CD4-positive, alpha-beta T cell (primary cell): ENCODE measurements around the gene MCC. TPM values are rescaled to one million over a fixed set of nuclear protein-coding genes. Genes with fewer than 3 reads are reported as not detected.

ENCODE experiments used
- ATAC-seq: fragments of 200-7000 bp; cut with Tn5 transposase; one replicate; pipeline ENCODE4 v1.10.0; 2022; ENCODE audit warnings: mild to moderate bottlenecking; ENCODE audit not compliant: poor library complexity
- CTCF ChIA-PET: fragments of 350-600 bp; sonication (Branson Sonifier 250); formaldehyde crosslinking; loops from one replicate; lab custom pipeline; 2021; ENCODE audit warnings: antibody characterized with exemption, inconsistent platforms; lab: Charles Lee
- POLR2A ChIA-PET: fragments of 350-600 bp; sonication (Branson Sonifier 250); formaldehyde crosslinking; loops from one replicate; lab custom pipeline; 2021; ENCODE audit warnings: antibody characterized with exemption, inconsistent platforms; lab: Charles Lee
- DNase-seq, 14 experiments: peaks; one replicate each; pipeline ENCODE4 v3.0.0-alpha.2; 2013 to 2020; ENCODE audit warnings: mixed read lengths in 2 of 14
- H3K27ac ChIP-seq, 2 donors: one replicate each; pipeline versions ENCODE4 v1.5.1 to v1.7.0; 2013; ENCODE audit warnings: low read length in 2 of 2, low read depth in 1 of 2, mild to moderate bottlenecking in 1 of 2
- H3K27me3 ChIP-seq, 2 experiments: 1 replicate in 1 of 2; 2 replicates in 1 of 2; pipeline versions ENCODE4 v1.6.1 to v1.7.0; 2013; ENCODE audit warnings: low read length in 2 of 2, control low read depth in 1 of 2, mild to moderate bottlenecking in 1 of 2, moderate library complexity in 1 of 2; ENCODE audit not compliant: insufficient read depth in 2 of 2, control insufficient read depth in 1 of 2
- H3K36me3 ChIP-seq: one replicate; pipeline ENCODE4 v1.6.1; 2013; ENCODE audit warnings: low read length, control low read depth; ENCODE audit not compliant: insufficient read depth
- H3K4me1 ChIP-seq: one replicate; pipeline ENCODE4 v1.6.1; 2013; ENCODE audit warnings: low read length, control low read depth; ENCODE audit not compliant: insufficient read depth
- H3K4me3 ChIP-seq: one replicate; pipeline ENCODE4 v1.5.1; 2013; ENCODE audit warnings: mild to moderate bottlenecking, low read length, moderate library complexity
- H3K9me3 ChIP-seq, 2 experiments: 1 replicate in 1 of 2; 2 replicates in 1 of 2; pipeline versions ENCODE4 v1.6.1 to v1.7.0; 2013; ENCODE audit warnings: low read length in 2 of 2, mild to moderate bottlenecking in 2 of 2, control low read depth in 1 of 2, moderate library complexity in 1 of 2; ENCODE audit not compliant: control insufficient read depth in 1 of 2, insufficient read depth in 1 of 2
- H3K27ac Mint-ChIP-seq: one replicate; pipeline ENCODE4 v1.8.0; 2020; ENCODE audit warnings: mixed read lengths
- H3K27me3 Mint-ChIP-seq: one replicate; pipeline ENCODE4 v1.8.0; 2021; ENCODE audit warnings: mixed read lengths
- H3K36me3 Mint-ChIP-seq: one replicate; pipeline ENCODE4 v1.8.0; 2021; ENCODE audit warnings: low read depth, mixed read lengths
- H3K4me1 Mint-ChIP-seq: one replicate; pipeline ENCODE4 v1.8.0; 2021; ENCODE audit warnings: low read depth, mixed read lengths
- H3K4me3 Mint-ChIP-seq: one replicate; pipeline ENCODE4 v1.8.0; 2020; ENCODE audit warnings: mild to moderate bottlenecking, mixed read lengths
- H3K9me3 Mint-ChIP-seq: one replicate; pipeline ENCODE4 v1.8.0; 2020; ENCODE audit warnings: mixed read lengths
- intact Hi-C, 2 experiments: fragments of 100-400 bp; cut with DNase I in 1 of 2; cut with micrococcal nuclease in 1 of 2; formaldehyde crosslinking; loops; one replicate each; pipeline versions ENCODE4 v1.15.1 to v1.9.0; 2023 to 2025; cut with DNase I, micrococcal nuclease
- total RNA-seq, 174 experiments: library from RNA in 2 of 174; stranded (reverse) in 2 of 174; gene quantifications; one replicate each; pipeline ENCODE4 v1.2.3 and lab custom pipeline; 2021 to 2026
- TF ChIP-seq, protein P1 (sequence below): fragments of 200-600 bp; IDR thresholded peaks from one replicate; pipeline ENCODE4 v1.8.0; 2022; ENCODE audit warnings: antibody characterized with exemption, mild to moderate bottlenecking

Gene MCC
- total RNA-seq, 2 experiments from 2014 or later = 3.2 to 3.3 TPM

DNA sequence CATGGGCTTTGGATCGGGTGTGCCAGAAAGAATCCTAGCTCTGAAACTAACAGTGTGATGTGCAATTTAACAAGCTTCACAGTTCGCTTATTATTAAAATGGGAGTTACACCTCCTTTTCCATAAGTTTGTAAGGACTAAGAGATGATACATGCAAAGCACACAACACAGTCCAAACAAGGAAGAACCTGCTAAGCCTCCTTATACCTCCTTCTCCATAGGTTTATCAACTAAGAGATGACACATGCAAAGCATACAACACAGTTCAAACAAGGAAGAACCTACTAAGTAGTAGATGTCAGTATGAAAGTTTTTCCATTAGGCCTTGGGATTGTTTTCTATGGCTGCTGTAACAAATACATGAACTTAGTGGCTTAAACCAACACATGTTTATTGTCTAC, 295.7 kb downstream of the MCC start:
- intact Hi-C loops = no loop called here
- POLR2A ChIA-PET = no interaction called here
- Mint-ChIP-seq H3K4me1 (no peaks in the 10 kb centered on the region), H3K36me3 (no peaks in the 10 kb centered on the region), H3K9me3 (peaks cover 3% of the 10 kb centered on the region), H3K27ac (no peak overlapping the region), H3K4me3 (no peak overlapping the region), H3K27me3 (no peaks in the 10 kb centered on the region)
- ATAC-seq = no peak
- DNase-seq = no peak
- no peaks in the 10 kb centered on the region for H3K27me3 ChIP-seq
- TF ChIP-seq, protein P1, sequence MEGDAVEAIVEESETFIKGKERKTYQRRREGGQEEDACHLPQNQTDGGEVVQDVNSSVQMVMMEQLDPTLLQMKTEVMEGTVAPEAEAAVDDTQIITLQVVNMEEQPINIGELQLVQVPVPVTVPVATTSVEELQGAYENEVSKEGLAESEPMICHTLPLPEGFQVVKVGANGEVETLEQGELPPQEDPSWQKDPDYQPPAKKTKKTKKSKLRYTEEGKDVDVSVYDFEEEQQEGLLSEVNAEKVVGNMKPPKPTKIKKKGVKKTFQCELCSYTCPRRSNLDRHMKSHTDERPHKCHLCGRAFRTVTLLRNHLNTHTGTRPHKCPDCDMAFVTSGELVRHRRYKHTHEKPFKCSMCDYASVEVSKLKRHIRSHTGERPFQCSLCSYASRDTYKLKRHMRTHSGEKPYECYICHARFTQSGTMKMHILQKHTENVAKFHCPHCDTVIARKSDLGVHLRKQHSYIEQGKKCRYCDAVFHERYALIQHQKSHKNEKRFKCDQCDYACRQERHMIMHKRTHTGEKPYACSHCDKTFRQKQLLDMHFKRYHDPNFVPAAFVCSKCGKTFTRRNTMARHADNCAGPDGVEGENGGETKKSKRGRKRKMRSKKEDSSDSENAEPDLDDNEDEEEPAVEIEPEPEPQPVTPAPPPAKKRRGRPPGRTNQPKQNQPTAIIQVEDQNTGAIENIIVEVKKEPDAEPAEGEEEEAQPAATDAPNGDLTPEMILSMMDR = no peak
- CTCF ChIA-PET = no interaction called here
- H3K4me3 ChIP-seq = no peak overlapping the region
- H3K9me3 ChIP-seq = no peaks in the 10 kb centered on the region
- H3K27ac ChIP-seq = no peak overlapping the region
- H3K36me3 ChIP-seq = no peaks in the 10 kb centered on the region
- H3K4me1 ChIP-seq = no peaks in the 10 kb centered on the region

DNA sequence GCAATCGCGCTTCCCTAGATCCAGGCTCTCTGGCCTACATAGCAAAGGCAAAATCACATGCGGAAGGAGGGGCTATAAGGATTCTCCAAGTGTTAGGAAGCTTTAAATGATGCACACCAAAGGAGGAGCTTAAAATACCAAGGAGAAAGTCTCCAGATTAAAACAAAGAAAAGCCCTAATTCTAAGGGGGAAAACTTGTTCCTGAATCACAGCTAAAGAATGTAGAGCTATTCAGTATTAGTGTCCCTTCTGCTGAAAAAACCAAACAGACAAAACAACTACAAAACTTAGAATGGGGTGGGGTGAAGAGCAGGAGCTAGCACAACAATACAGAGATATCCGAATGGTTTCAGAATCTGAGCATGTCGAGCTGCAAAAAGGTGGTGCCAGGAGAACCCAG, 297.9 kb downstream of the MCC start:
- TF ChIP-seq, protein P1 = no peak
- CTCF ChIA-PET = no interaction called here
- no peaks in the 10 kb centered on the region for H3K27me3 ChIP-seq
- no peak overlapping the region for H3K27ac Mint-ChIP-seq
- no peak for DNase-seq
- no peak overlapping the region for H3K4me3 ChIP-seq
- H3K4me1 ChIP-seq = no peaks in the 10 kb centered on the region
- POLR2A ChIA-PET = no interaction called here
- no peaks in the 10 kb centered on the region for H3K36me3 ChIP-seq
- H3K9me3 ChIP-seq = no peaks in the 10 kb centered on the region
- peaks cover 3% of the 10 kb centered on the region for H3K9me3 Mint-ChIP-seq
- H3K4me1 Mint-ChIP-seq = no peaks in the 10 kb centered on the region
- H3K36me3 Mint-ChIP-seq = no peaks in the 10 kb centered on the region
- no peak for ATAC-seq
- intact Hi-C loops = no loop called here
- H3K27ac ChIP-seq = no peak overlapping the region
- no peak overlapping the region for H3K4me3 Mint-ChIP-seq
- H3K27me3 Mint-ChIP-seq = no peaks in the 10 kb centered on the region

DNA sequence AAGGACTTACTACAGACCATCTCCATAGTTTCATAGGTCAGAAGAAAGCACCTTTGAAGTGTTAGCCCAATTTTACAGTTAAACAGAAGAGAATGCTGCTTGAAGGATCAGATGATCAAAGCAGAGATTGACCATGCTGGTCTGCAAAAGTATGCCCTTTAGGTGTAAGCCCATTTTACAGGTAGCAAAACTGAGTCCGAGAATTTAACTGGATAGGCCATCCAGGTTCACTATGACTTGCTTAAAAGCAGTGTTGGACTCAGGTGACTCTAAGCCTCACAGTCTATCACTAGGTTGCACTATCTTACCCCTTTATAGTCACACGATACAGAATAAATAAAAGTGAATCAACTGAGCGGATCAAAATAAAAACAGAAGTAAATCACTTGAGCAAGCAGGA, 299.0 kb downstream of the MCC start:
- Mint-ChIP-seq H3K4me3 (no peak overlapping the region), H3K9me3 (peaks cover 3% of the 10 kb centered on the region), H3K27ac (no peak overlapping the region), H3K36me3 (no peaks in the 10 kb centered on the region), H3K27me3 (no peaks in the 10 kb centered on the region), H3K4me1 (no peaks in the 10 kb centered on the region)
- no peaks in the 10 kb centered on the region for H3K27me3 ChIP-seq
- H3K9me3 ChIP-seq = no peaks in the 10 kb centered on the region
- DNase-seq = no peak
- intact Hi-C loops = no loop called here
- no peak overlapping the region for H3K27ac ChIP-seq
- H3K4me3 ChIP-seq = no peak overlapping the region
- TF ChIP-seq, protein P1 = no peak
- no peaks in the 10 kb centered on the region for H3K36me3 ChIP-seq
- H3K4me1 ChIP-seq = no peaks in the 10 kb centered on the region
- CTCF ChIA-PET = no interaction called here
- no peak for ATAC-seq
- POLR2A ChIA-PET = no interaction called here
